ENCODE data around the gene SSH3.

SSH3 gene

GRCh38 chr11:67304511-67305113 is 1.3 kb downstream of the SSH3 start:
- no peak for TF ChIP-seq CREB1 (IDR thresholded peaks at IDR 0.05; ENCODE audit: low read depth)
- no peak for TF ChIP-seq EGR1 (IDR thresholded peaks at IDR 0.05)
- TF ChIP-seq CEBPB (IDR thresholded peaks at IDR 0.05) = no peak
- TF ChIP-seq, protein P1, sequence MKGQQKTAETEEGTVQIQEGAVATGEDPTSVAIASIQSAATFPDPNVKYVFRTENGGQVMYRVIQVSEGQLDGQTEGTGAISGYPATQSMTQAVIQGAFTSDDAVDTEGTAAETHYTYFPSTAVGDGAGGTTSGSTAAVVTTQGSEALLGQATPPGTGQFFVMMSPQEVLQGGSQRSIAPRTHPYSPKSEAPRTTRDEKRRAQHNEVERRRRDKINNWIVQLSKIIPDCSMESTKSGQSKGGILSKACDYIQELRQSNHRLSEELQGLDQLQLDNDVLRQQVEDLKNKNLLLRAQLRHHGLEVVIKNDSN (IDR thresholded peaks at IDR 0.05) = no peak
- no peak for TF ChIP-seq NFIC (IDR thresholded peaks at IDR 0.05)
- no peak for TF ChIP-seq TEAD4 (IDR thresholded peaks at IDR 0.05)
- TF ChIP-seq FOXM1 (IDR thresholded peaks at IDR 0.05; ENCODE audit: borderline replicate concordance, low read depth) = no peak
- no peak for TF ChIP-seq YY1 (IDR thresholded peaks at IDR 0.05; ENCODE audit: low read depth)
- no peak for TF ChIP-seq MAX (IDR thresholded peaks at IDR 0.05)
- TF ChIP-seq RAD21 (IDR thresholded peaks at IDR 0.05; ENCODE audit: low read depth) = no peak
- no peak for TF ChIP-seq TCF12 (IDR thresholded peaks at IDR 0.05; ENCODE audit: low read depth)
- no peak for TF ChIP-seq REST (IDR thresholded peaks at IDR 0.05; ENCODE audit: low read depth)
- no peak for TF ChIP-seq ZBTB7A (IDR thresholded peaks at IDR 0.05; ENCODE audit: low read depth)
- TF ChIP-seq TAF1 (IDR thresholded peaks at IDR 0.05; ENCODE audit: low read depth) = no peak
- no peak for TF ChIP-seq EP300 (IDR thresholded peaks at IDR 0.05; ENCODE audit: borderline replicate concordance)

- TF ChIP-seq CEBPB (IDR thresholded peaks at IDR 0.05) = no peak
- no peak for TF ChIP-seq ZBTB7A (IDR thresholded peaks at IDR 0.05; ENCODE audit: low read depth)
- no peak for TF ChIP-seq FOXM1 (IDR thresholded peaks at IDR 0.05; ENCODE audit: borderline replicate concordance, low read depth)
- no peak for TF ChIP-seq TCF12 (IDR thresholded peaks at IDR 0.05; ENCODE audit: low read depth)
- TF ChIP-seq REST (IDR thresholded peaks at IDR 0.05; ENCODE audit: low read depth) = no peak
- TF ChIP-seq NFIC (IDR thresholded peaks at IDR 0.05) = no peak
- no peak for TF ChIP-seq TAF1 (IDR thresholded peaks at IDR 0.05; ENCODE audit: low read depth)
- no peak for TF ChIP-seq CREB1 (IDR thresholded peaks at IDR 0.05; ENCODE audit: low read depth)
- no peak for TF ChIP-seq EP300 (IDR thresholded peaks at IDR 0.05; ENCODE audit: borderline replicate concordance)
Observed at GRCh38 chr11:67306769-67307544, 3.6 kb downstream of the SSH3 start.

- TF ChIP-seq EGR1 (IDR thresholded peaks at IDR 0.05) = no peak
- TF ChIP-seq, protein P1 (IDR thresholded peaks at IDR 0.05) = no peak
- TF ChIP-seq TAF1 (IDR thresholded peaks at IDR 0.05; ENCODE audit: low read depth) = no peak
- TF ChIP-seq ZBTB7A (IDR thresholded peaks at IDR 0.05; ENCODE audit: low read depth) = no peak
- no peak for TF ChIP-seq REST (IDR thresholded peaks at IDR 0.05; ENCODE audit: low read depth)
- TF ChIP-seq CREB1 (IDR thresholded peaks at IDR 0.05; ENCODE audit: low read depth) = no peak
- TF ChIP-seq CEBPB (IDR thresholded peaks at IDR 0.05) = no peak
Observed at GRCh38 chr11:67307545-67308001, 4.2 kb downstream of the SSH3 start.

GRCh38 chr11:67308031-67308866 is 4.9 kb downstream of the SSH3 start:
- no peak for TF ChIP-seq ZBTB7A (IDR thresholded peaks at IDR 0.05; ENCODE audit: low read depth)
- no peak for TF ChIP-seq RAD21 (IDR thresholded peaks at IDR 0.05; ENCODE audit: low read depth)
- TF ChIP-seq YY1 (IDR thresholded peaks at IDR 0.05; ENCODE audit: low read depth) = no peak
- no peak for TF ChIP-seq EGR1 (IDR thresholded peaks at IDR 0.05)
- no peak for TF ChIP-seq EP300 (IDR thresholded peaks at IDR 0.05; ENCODE audit: borderline replicate concordance)
